ENCODE results near the gene SPAG17. TPM values are rescaled to one million over a fixed set of nuclear protein-coding genes. Genes with fewer than 3 reads are reported as not detected.

The SPAG17 gene
- total and polyA plus RNA-seq, 7 donors, result not detected

GRCh38 chr1:118190561-118190960 lies 5.5 kb upstream of the SPAG17 start:
- no peak for DNase-seq
- H3K4me3 ChIP-seq, result no peak overlapping the region
- no peak for TF ChIP-seq POLR2A (IDR thresholded peaks at IDR 0.05)
- TF ChIP-seq, protein P1, sequence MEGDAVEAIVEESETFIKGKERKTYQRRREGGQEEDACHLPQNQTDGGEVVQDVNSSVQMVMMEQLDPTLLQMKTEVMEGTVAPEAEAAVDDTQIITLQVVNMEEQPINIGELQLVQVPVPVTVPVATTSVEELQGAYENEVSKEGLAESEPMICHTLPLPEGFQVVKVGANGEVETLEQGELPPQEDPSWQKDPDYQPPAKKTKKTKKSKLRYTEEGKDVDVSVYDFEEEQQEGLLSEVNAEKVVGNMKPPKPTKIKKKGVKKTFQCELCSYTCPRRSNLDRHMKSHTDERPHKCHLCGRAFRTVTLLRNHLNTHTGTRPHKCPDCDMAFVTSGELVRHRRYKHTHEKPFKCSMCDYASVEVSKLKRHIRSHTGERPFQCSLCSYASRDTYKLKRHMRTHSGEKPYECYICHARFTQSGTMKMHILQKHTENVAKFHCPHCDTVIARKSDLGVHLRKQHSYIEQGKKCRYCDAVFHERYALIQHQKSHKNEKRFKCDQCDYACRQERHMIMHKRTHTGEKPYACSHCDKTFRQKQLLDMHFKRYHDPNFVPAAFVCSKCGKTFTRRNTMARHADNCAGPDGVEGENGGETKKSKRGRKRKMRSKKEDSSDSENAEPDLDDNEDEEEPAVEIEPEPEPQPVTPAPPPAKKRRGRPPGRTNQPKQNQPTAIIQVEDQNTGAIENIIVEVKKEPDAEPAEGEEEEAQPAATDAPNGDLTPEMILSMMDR (IDR thresholded peaks at IDR 0.05), result no peak
- no peak for TF ChIP-seq EP300 (IDR thresholded peaks at IDR 0.05)
- no peak for TF ChIP-seq POLR2AphosphoS5 (IDR thresholded peaks at IDR 0.05)
- no peaks in the 10 kb centered on the region for H3K27me3 ChIP-seq
- intact Hi-C loops (cut with DNase I), result no loop called here
- no peaks in the 10 kb centered on the region for H3K4me1 ChIP-seq
- no peaks in the 10 kb centered on the region for H3K36me3 ChIP-seq
- H3K27ac ChIP-seq, result no peak overlapping the region
- H3K9me3 ChIP-seq, result peaks cover 0 to 5% (median 1%) of the 10 kb centered on the region in 4 donors
- WGBS, 2 donors, result 63 to 77% methylated on average over 1 of the region's 1 CpG

GRCh38 chr1:118189564-118189963 lies 4.5 kb upstream of the SPAG17 start:
- H3K4me1 ChIP-seq, result peaks cover 0 to 8% (median 3%) of the 10 kb centered on the region in 4 donors
- intact Hi-C loops (cut with DNase I), result no loop called here
- DNase-seq, result no peak
- no peaks in the 10 kb centered on the region for H3K36me3 ChIP-seq
- TF ChIP-seq EP300 (IDR thresholded peaks at IDR 0.05) (no peak), POLR2AphosphoS5 (IDR thresholded peaks at IDR 0.05) (no peak), POLR2A (IDR thresholded peaks at IDR 0.05) (no peak)
- TF ChIP-seq, protein P1 (IDR thresholded peaks at IDR 0.05), result no peak
- H3K9me3 ChIP-seq, result peaks cover 0 to 5% (median 1%) of the 10 kb centered on the region in 4 donors
- H3K27ac ChIP-seq, result no peak overlapping the region
- no peaks in the 10 kb centered on the region for H3K27me3 ChIP-seq
- 42 to 59% methylated on average over 2 of the region's 2 CpGs for WGBS, 2 donors
- no peak overlapping the region for H3K4me3 ChIP-seq

DNA sequence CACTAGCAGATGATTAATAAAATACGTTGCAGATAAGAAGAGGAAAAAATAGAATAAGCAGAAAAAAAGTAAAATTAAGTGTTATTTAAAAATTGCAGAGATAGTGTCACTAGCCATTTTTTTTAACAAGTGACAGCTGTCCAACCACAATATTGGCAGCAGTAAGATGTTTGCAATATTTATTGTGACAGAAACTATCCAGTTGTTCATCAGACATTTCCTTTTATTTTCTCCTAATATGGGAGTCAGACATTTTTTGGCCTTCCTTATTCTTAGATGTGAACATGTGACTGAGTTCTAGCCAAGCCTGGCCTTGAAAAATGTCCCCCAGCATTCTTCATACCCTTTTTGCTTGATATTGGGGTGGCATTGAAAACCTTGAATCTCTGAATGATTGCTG lies 3.4 kb upstream of the SPAG17 start:
- TF ChIP-seq, protein P1 (IDR thresholded peaks at IDR 0.05), result no peak
- TF ChIP-seq POLR2AphosphoS5 (IDR thresholded peaks at IDR 0.05) (no peak), EP300 (IDR thresholded peaks at IDR 0.05) (no peak), POLR2A (IDR thresholded peaks at IDR 0.05) (no peak)
- Histone ChIP-seq H3K36me3 (no peaks in the 10 kb centered on the region), H3K9me3 (peaks cover 0 to 5% (median 1%) of the 10 kb centered on the region in 4 donors), H3K27ac (no peak overlapping the region), H3K27me3 (no peaks in the 10 kb centered on the region), H3K4me1 (peaks cover 0 to 8% (median 3%) of the 10 kb centered on the region in 4 donors), H3K4me3 (no peak overlapping the region)
- no peak for DNase-seq
- intact Hi-C loops (cut with DNase I), result no loop called here
- WGBS, 2 donors, result 69 to 78% methylated on average over 1 of the region's 1 CpG

DNA sequence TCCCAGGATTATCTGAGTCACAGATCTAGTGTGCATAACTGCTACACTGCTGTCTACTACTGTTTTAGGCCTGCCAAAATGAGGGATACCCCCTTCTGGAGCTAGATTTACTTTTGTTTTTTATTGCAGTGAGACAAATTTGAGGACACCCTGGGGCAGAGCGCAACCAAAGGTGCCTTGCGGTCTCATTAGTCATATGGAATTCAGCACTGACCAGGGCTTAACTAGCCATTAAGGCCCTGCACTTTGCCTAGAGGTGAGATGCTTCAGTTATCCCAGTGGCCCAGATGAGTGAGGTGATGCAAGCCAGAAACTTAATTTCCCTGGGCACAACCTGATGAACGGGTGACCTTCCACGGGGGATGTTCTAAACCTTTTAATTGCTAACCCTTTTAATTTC lies 998 bp upstream of the SPAG17 start:
- Histone ChIP-seq H3K9me3 (no peaks in the 10 kb centered on the region), H3K4me3 (no peak overlapping the region), H3K27ac (no peak overlapping the region), H3K4me1 (peaks cover 0 to 8% (median 3%) of the 10 kb centered on the region in 4 donors), H3K36me3 (no peaks in the 10 kb centered on the region), H3K27me3 (no peaks in the 10 kb centered on the region)
- DNase-seq, result no peak
- WGBS, 2 donors, result 93 to 95% methylated on average over 4 of the region's 4 CpGs
- TF ChIP-seq, protein P1 (IDR thresholded peaks at IDR 0.05), result no peak
- TF ChIP-seq EP300 (IDR thresholded peaks at IDR 0.05) (no peak), POLR2AphosphoS5 (IDR thresholded peaks at IDR 0.05) (no peak), POLR2A (IDR thresholded peaks at IDR 0.05) (no peak)
- intact Hi-C loops (cut with DNase I), result no loop called here

DNA sequence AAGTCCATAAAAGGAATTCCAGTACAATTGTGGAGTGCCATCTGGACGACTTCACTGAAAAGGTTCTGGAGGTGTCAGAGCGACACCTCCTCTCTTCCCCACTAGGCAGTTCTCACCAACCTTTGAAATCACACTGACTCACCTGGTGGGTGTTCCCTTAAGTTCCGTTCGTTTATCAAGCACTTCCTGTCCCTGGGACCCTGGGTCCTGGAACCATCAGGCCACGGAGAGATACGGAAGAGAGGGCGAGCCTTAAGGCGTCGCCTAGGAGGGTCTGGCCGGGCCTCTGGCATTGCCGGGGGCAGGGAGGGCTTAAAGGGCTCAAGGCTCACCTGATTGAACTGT lies 317 bp downstream of the SPAG17 start:
- intact Hi-C loops (cut with DNase I), result no loop called here
- Histone ChIP-seq H3K4me3 (peak overlapping the region in 2 of 4 donors; percentile 31), H3K36me3 (no peaks in the 10 kb centered on the region), H3K9me3 (no peaks in the 10 kb centered on the region), H3K27me3 (no peaks in the 10 kb centered on the region), H3K27ac (no peak overlapping the region), H3K4me1 (peaks cover 0 to 8% (median 3%) of the 10 kb centered on the region in 4 donors)
- TF ChIP-seq POLR2A (IDR thresholded peaks at IDR 0.05) (no peak), EP300 (IDR thresholded peaks at IDR 0.05) (no peak)
- TF ChIP-seq, protein P1 (IDR thresholded peaks at IDR 0.05), result no peak
- 43 to 50% methylated on average over 11 of the region's 11 CpGs for WGBS, 2 donors
- DNase-seq, result no peak

Data from sigmoid colon (tissue), 7 donors.